IMR-90 (cell line): ENCODE measurements around the gene WDR5. TPM values are rescaled to one million over a fixed set of nuclear protein-coding genes. Genes with fewer than 3 reads are reported as not detected.

Source experiments
- ATAC-seq: fragments of 200-7000 bp; cut with Tn5 transposase; 2 replicates; pipeline ENCODE4 v1.9.1; 2020; ENCODE audit warnings: low read depth, mild to moderate bottlenecking, moderate library complexity
- BruUV-seq: library from RNA; stranded (reverse); fragments of 400-500 nt; replicated peaks from 2 replicates; lab custom pipeline; 2021; lab: Mats Ljungman, UMichigan
- CTCF ChIA-PET: fragments of 300-600 bp; formaldehyde crosslinking; extraction: SDS; loops from one replicate; lab custom pipeline; 2021; ENCODE audit warnings: antibody characterized with exemption; lab: Yijun Ruan, JAX
- POLR2A ChIA-PET: fragments of 300-600 bp; sonication (Branson Sonifier 250); formaldehyde crosslinking; loops from one replicate; lab custom pipeline; 2022; ENCODE audit warnings: antibody characterized with exemption; ENCODE audit not compliant: unreplicated experiment; lab: Charles Lee
- DNase-seq: peaks from one replicate; pipeline ENCODE4 v3.0.0; 2013
- H2AFZ ChIP-seq: replicated peaks from 2 replicates; pipeline ENCODE3; 2013; ENCODE audit warnings: low read length, mild to moderate bottlenecking; ENCODE audit not compliant: poor library complexity
- H2AK5ac ChIP-seq: 2 replicates; pipeline ENCODE4 v1.6.1; 2013; ENCODE audit warnings: low read depth, low read length, inconsistent platforms
- H2AK9ac ChIP-seq: replicated peaks from 2 replicates; pipeline ENCODE3; 2013; ENCODE audit warnings: mild to moderate bottlenecking, low read depth, low read length, moderate library complexity; ENCODE audit not compliant: poor library complexity
- H2BK120ac ChIP-seq: 2 replicates; pipeline ENCODE4 v1.6.1; 2013; ENCODE audit warnings: low read depth, low read length, inconsistent platforms
- H2BK15ac ChIP-seq: 3 replicates; pipeline ENCODE4 v1.6.1; 2013; ENCODE audit warnings: low read depth, low read length, inconsistent platforms
- H2BK20ac ChIP-seq: 2 replicates; pipeline ENCODE4 v1.6.1; 2013; ENCODE audit warnings: low read depth, mild to moderate bottlenecking, inconsistent platforms, low read length, moderate library complexity
- H2BK5ac ChIP-seq: 2 replicates; pipeline ENCODE4 v1.6.1; 2013; ENCODE audit warnings: mild to moderate bottlenecking, low read depth, low read length, inconsistent platforms; ENCODE audit not compliant: poor library complexity, severe bottlenecking
- H3K14ac ChIP-seq: replicated peaks from 2 replicates; pipeline ENCODE4 v1.6.1; 2013; ENCODE audit warnings: low read depth, low read length, inconsistent platforms
- H3K18ac ChIP-seq: 2 replicates; pipeline ENCODE4 v1.6.1; 2013; ENCODE audit warnings: low read depth, low read length, control low read depth
- H3K23ac ChIP-seq: 2 replicates; pipeline ENCODE4 v1.6.1; 2013; ENCODE audit warnings: low read depth, low read length, inconsistent platforms
- H3K27ac ChIP-seq: 2 replicates; pipeline ENCODE4 v1.5.1; 2013; ENCODE audit warnings: mild to moderate bottlenecking, control low read depth, low read length; ENCODE audit not compliant: insufficient read depth
- H3K27me3 ChIP-seq: 2 replicates; pipeline ENCODE4 v1.6.1; 2013; ENCODE audit warnings: low read length; ENCODE audit not compliant: control insufficient read depth, insufficient read depth
- H3K36me3 ChIP-seq: 2 replicates; pipeline ENCODE4 v1.6.1; 2013; ENCODE audit warnings: low read length, mixed read lengths; ENCODE audit not compliant: control insufficient read depth, insufficient read depth
- H3K4ac ChIP-seq: 2 replicates; pipeline ENCODE4 v1.6.1; 2013; ENCODE audit warnings: low read depth, low read length, inconsistent platforms
- H3K4me1 ChIP-seq: 2 replicates; pipeline ENCODE4 v1.6.1; 2013; ENCODE audit warnings: low read length, mixed read lengths; ENCODE audit not compliant: control insufficient read depth, insufficient read depth
- H3K4me2 ChIP-seq: 2 replicates; pipeline ENCODE4 v1.6.1; 2013; ENCODE audit warnings: low read depth, mild to moderate bottlenecking, control low read depth, low read length, moderate library complexity
- H3K4me3 ChIP-seq: 2 replicates; pipeline ENCODE4 v1.5.1; 2013; ENCODE audit warnings: low read depth, mild to moderate bottlenecking, control low read depth, low read length, moderate library complexity; ENCODE audit not compliant: insufficient read depth
- H3K56ac ChIP-seq: 2 replicates; pipeline ENCODE4 v1.6.1; 2013; ENCODE audit warnings: low read length, inconsistent platforms; ENCODE audit not compliant: insufficient read depth; ENCODE audit errors: extremely low read depth
- H3K79me1 ChIP-seq, 2 experiments: 2 replicates each; pipeline ENCODE4 v1.6.1; 2013; ENCODE audit warnings: low read length in 2 of 2, inconsistent platforms in 1 of 2, low read depth in 1 of 2
- H3K9ac ChIP-seq: 2 replicates; pipeline ENCODE4 v1.6.1; 2013; ENCODE audit warnings: low read depth, low read length, control low read depth
- H3K9me1 ChIP-seq: 2 replicates; pipeline ENCODE4 v1.6.1; 2013; ENCODE audit warnings: low read length, inconsistent platforms; ENCODE audit not compliant: insufficient read depth
- H3K9me3 ChIP-seq: 2 replicates; pipeline ENCODE4 v1.6.1; 2013; ENCODE audit warnings: low read length; ENCODE audit not compliant: control insufficient read depth, insufficient read depth
- H4K20me1 ChIP-seq: 2 replicates; pipeline ENCODE4 v1.6.1; 2013; ENCODE audit warnings: low read length, inconsistent platforms; ENCODE audit not compliant: insufficient read depth
- H4K5ac ChIP-seq: 2 replicates; pipeline ENCODE4 v1.6.1; 2013; ENCODE audit warnings: mild to moderate bottlenecking, low read depth, low read length, control low read depth
- H4K8ac ChIP-seq, 2 experiments: 2 replicates each; pipeline ENCODE4 v1.6.1; 2013; ENCODE audit warnings: low read depth in 2 of 2, low read length in 2 of 2, control low read depth in 1 of 2, inconsistent platforms in 1 of 2
- H4K91ac ChIP-seq: 2 replicates; pipeline ENCODE4 v1.6.1; 2013; ENCODE audit warnings: low read depth, low read length, inconsistent platforms; ENCODE audit not compliant: insufficient read depth
- BHLHE40 ChIP-seq: fragments of 150-350 bp; IDR thresholded peaks from 2 replicates; pipeline ENCODE4 v1.6.1; 2016; ENCODE audit warnings: mild to moderate bottlenecking, low read depth, low read length
- CEBPB ChIP-seq: IDR thresholded peaks from 2 replicates; pipeline ENCODE4 v1.6.1; 2012; ENCODE audit warnings: low read depth, low read length, improper control_type of control experiment
- CHD1 ChIP-seq: IDR thresholded peaks from 2 replicates; pipeline ENCODE4 v1.6.1; 2012; ENCODE audit warnings: low read depth, low read length, improper control_type of control experiment
- ELK1 ChIP-seq: fragments of 150-350 bp; IDR thresholded peaks from 2 replicates; pipeline ENCODE4 v1.6.1; 2016; ENCODE audit warnings: low read depth, mild to moderate bottlenecking, low read length, moderate library complexity, borderline replicate concordance
- FOS ChIP-seq: fragments of 150-350 bp; IDR thresholded peaks from 2 replicates; pipeline ENCODE4 v1.6.1; 2016; ENCODE audit warnings: low read depth, low read length
- MAFK ChIP-seq: IDR thresholded peaks from 2 replicates; pipeline ENCODE4 v1.6.1; 2012; ENCODE audit warnings: low read depth, low read length, improper control_type of control experiment
- MAZ ChIP-seq: IDR thresholded peaks from 2 replicates; pipeline ENCODE4 v1.6.1; 2012; ENCODE audit warnings: low read depth, mild to moderate bottlenecking, low read length, improper control_type of control experiment, moderate library complexity, borderline replicate concordance
- MXI1 ChIP-seq: IDR thresholded peaks from 2 replicates; pipeline ENCODE4 v1.6.1; 2012; ENCODE audit warnings: low read depth, mild to moderate bottlenecking, low read length, moderate library complexity, borderline replicate concordance
- POLR2A ChIP-seq: IDR thresholded peaks from 2 replicates; pipeline ENCODE4 v1.6.1; 2012; ENCODE audit warnings: mild to moderate bottlenecking, low read depth, low read length
- RAD21 ChIP-seq: IDR thresholded peaks from 2 replicates; pipeline ENCODE4 v1.6.1; 2012; ENCODE audit warnings: low read length, improper control_type of control experiment
- RCOR1 ChIP-seq: IDR thresholded peaks from 2 replicates; pipeline ENCODE4 v1.6.1; 2012; ENCODE audit warnings: mild to moderate bottlenecking, low read length, improper control_type of control experiment; ENCODE audit not compliant: insufficient replicate concordance
- RFX5 ChIP-seq: IDR thresholded peaks from 2 replicates; pipeline ENCODE4 v1.8.0; 2012; ENCODE audit warnings: low read depth, mild to moderate bottlenecking, low read length, moderate library complexity
- SMC3 ChIP-seq: fragments of 150-350 bp; IDR thresholded peaks from 2 replicates; pipeline ENCODE4 v1.6.1; 2016; ENCODE audit warnings: low read depth, mild to moderate bottlenecking, antibody characterized with exemption, low read length, moderate library complexity
- USF2 ChIP-seq: fragments of 150-350 bp; IDR thresholded peaks from 2 replicates; pipeline ENCODE4 v1.6.1; 2017; ENCODE audit warnings: mild to moderate bottlenecking, antibody characterized with exemption, low read length, low read depth
- WGBS, 2 experiments: methylation state at CpG; one replicate each; pipeline versions ENCODE4 v1.1.5 to v1.1.7; 2013; ENCODE audit warnings: missing lambda C conversion rate in 2 of 2; ENCODE audit not compliant: insufficient read length in 1 of 2; ENCODE audit errors: extremely low coverage in 2 of 2; 5-methylcytosine and 5-hydroxymethylcytosine counted together
- dilution Hi-C: fragments of 300-500 bp; cut with HindIII; formaldehyde crosslinking; loops from one replicate; pipeline ENCODE4 v1.14.3; 2018; ENCODE audit warnings: low sequenced_read_pairs; ENCODE audit not compliant: unreplicated experiment
- in situ Hi-C: fragments of 300-500 bp; cut with MboI; formaldehyde crosslinking; loops from 3 replicates; pipeline ENCODE4 v1.14.3; 2019; ENCODE audit warnings: low sequenced_read_pairs, inconsistent platforms, mixed read lengths
- intact Hi-C: fragments of 100-400 bp; cut with micrococcal nuclease; formaldehyde crosslinking; loops from 2 replicates; pipeline ENCODE4 v1.10.0; 2022
- polyA plus RNA-seq, 3 experiments: library from polyadenylated mRNA; depleted of rRNA; stranded (reverse); fragments of >200 nt; gene quantifications; 2 replicates each; pipeline ENCODE4 v1.2.3, GENCODE V29; 2012; ENCODE audit warnings: low replicate concordance in 1 of 3
- total RNA-seq: library from RNA; depleted of rRNA; stranded (reverse); fragments of >200 nt; gene quantifications from 2 replicates; pipeline ENCODE4 v1.2.3, GENCODE V29; 2012
- TF ChIP-seq, protein P1 (sequence below): conservative IDR thresholded peaks from 2 replicates; pipeline ENCODE4 v1.5.1; 2012; ENCODE audit warnings: mild to moderate bottlenecking, low read depth, low read length, improper control_type of control experiment

Gene WDR5
- total and polyA plus RNA-seq, 2 of the 4 experiments (the other 2 are of a cell fraction): 18.3 to 26.6 TPM

DNA sequence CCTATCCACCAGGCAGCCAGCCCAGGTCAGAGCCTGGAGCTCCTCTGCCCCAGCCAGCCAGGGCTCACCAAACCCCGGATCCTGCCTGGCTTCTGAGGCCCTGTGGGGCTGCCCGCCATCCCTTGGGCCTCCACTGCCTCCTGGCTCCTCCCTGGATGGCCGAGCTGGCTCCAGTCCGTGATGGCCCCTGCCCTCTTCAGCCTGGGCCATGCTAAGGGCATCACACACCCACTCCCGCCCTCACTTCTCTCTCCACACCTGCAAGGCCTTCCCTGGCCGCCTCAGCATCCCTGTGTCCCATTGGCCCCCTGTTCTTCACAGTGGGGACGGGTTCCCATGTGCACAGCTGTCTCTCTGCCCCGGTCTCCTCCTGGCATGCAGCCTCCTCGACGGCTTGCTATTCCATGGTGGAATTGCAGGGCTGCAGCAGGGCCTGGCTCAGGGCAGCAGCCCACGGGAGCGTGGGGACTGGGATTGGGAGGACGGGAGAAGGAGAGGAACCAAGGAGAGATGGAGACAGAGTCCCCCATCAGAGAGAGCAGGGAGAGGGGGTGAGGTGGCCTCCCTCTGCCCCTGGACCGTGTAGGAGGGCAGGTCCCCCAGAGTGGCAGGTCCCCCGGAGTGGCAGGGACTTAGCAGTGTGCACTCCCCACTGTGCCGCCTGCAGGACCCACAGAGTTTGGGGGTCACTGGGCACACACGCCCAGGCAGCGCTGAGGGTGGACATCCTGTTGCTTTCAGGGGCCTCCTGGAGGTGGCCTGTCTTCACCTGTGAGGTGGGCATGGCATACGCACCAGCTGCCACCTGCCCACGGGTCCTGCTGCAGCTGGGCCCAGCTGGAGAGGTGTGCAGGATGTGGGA, 45.1 kb downstream of the WDR5 start:
- H2BK5ac ChIP-seq: no peak overlapping the region
- H3K23ac ChIP-seq: no peak overlapping the region
- no peak overlapping the region for H3K4me3 ChIP-seq
- no peak overlapping the region for H2BK20ac ChIP-seq
- H2BK120ac ChIP-seq: no peak overlapping the region
- ATAC-seq (no peak), DNase-seq (no peak)
- in situ Hi-C loops (no loop called here), dilution Hi-C loops (no loop called here), intact Hi-C loops (no loop called here)
- POLR2A ChIA-PET: no interaction called here
- no peaks in the 10 kb centered on the region for H4K20me1 ChIP-seq
- no peak overlapping the region for H2BK15ac ChIP-seq
- H4K5ac ChIP-seq: no peak overlapping the region
- no TSS peak for BruUV-seq
- H3K9me3 ChIP-seq: no peaks in the 10 kb centered on the region
- peaks cover 41% of the 10 kb centered on the region for H3K27me3 ChIP-seq
- H3K56ac ChIP-seq: no peak overlapping the region
- no peak overlapping the region for H3K9ac ChIP-seq
- H3K9me1 ChIP-seq: peaks cover 8% of the 10 kb centered on the region
- no peak overlapping the region for H2AK5ac ChIP-seq
- H2AK9ac ChIP-seq: peak overlapping the region; percentile 42
- H3K4ac ChIP-seq: no peak overlapping the region
- no peak overlapping the region for H3K4me2 ChIP-seq
- H4K8ac ChIP-seq: no peak overlapping the region
- H3K27ac ChIP-seq: no peak overlapping the region
- WGBS, 2 experiments: 83% methylated on average over 7 of the region's 20 CpGs; no CpG with 5 or more reads in 1 of the 2 experiments
- H2AFZ ChIP-seq: no peak overlapping the region
- H3K14ac ChIP-seq: no peak overlapping the region
- no peaks in the 10 kb centered on the region for H3K36me3 ChIP-seq
- H3K79me1 ChIP-seq: no peaks in the 10 kb centered on the region
- H3K18ac ChIP-seq: no peak overlapping the region
- CTCF ChIA-PET: no interaction called here
- no peak overlapping the region for H4K91ac ChIP-seq
- peaks cover 3% of the 10 kb centered on the region; the same call in 1 of the 2 replicates for H3K4me1 ChIP-seq
- no peak for TF ChIP-seq SMC3
- TF ChIP-seq MXI1: no peak
- no peak for TF ChIP-seq CEBPB
- no peak for TF ChIP-seq FOS
- no peak for TF ChIP-seq CHD1
- TF ChIP-seq USF2: no peak
- no peak for TF ChIP-seq MAZ
- TF ChIP-seq, protein P1, sequence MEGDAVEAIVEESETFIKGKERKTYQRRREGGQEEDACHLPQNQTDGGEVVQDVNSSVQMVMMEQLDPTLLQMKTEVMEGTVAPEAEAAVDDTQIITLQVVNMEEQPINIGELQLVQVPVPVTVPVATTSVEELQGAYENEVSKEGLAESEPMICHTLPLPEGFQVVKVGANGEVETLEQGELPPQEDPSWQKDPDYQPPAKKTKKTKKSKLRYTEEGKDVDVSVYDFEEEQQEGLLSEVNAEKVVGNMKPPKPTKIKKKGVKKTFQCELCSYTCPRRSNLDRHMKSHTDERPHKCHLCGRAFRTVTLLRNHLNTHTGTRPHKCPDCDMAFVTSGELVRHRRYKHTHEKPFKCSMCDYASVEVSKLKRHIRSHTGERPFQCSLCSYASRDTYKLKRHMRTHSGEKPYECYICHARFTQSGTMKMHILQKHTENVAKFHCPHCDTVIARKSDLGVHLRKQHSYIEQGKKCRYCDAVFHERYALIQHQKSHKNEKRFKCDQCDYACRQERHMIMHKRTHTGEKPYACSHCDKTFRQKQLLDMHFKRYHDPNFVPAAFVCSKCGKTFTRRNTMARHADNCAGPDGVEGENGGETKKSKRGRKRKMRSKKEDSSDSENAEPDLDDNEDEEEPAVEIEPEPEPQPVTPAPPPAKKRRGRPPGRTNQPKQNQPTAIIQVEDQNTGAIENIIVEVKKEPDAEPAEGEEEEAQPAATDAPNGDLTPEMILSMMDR: no peak
- TF ChIP-seq RCOR1: no peak
- TF ChIP-seq ELK1: no peak
- no peak for TF ChIP-seq RFX5
- no peak for TF ChIP-seq RAD21
- TF ChIP-seq MAFK: no peak
- TF ChIP-seq POLR2A: no peak
- TF ChIP-seq BHLHE40: no peak
